HCT116 (cell line): ENCODE measurements around the gene C1QA. TPM values are rescaled to one million over a fixed set of nuclear protein-coding genes. Genes with fewer than 3 reads are reported as not detected.

ENCODE experiments used
- ATAC-seq: fragments of 200-7000 bp; cut with Tn5 transposase; 2 replicates; pipeline ENCODE4 v1.9.1; 2020; ENCODE audit warnings: mild to moderate bottlenecking, moderate library complexity
- BruUV-seq: library from RNA; stranded (reverse); fragments of 400-500 nt; replicated peaks from 2 replicates; lab custom pipeline; 2021; lab: Mats Ljungman, UMichigan
- CTCF ChIA-PET: fragments of 300-600 bp; sonication (Branson Sonifier 250); formaldehyde crosslinking; loops from one replicate; lab custom pipeline; 2021; ENCODE audit warnings: antibody characterized with exemption; lab: Charles Lee
- POLR2A ChIA-PET: fragments of 300-600, 350-600 bp; sonication (Branson Sonifier 250); formaldehyde crosslinking; loops from one replicate; lab custom pipeline; 2021; ENCODE audit warnings: antibody characterized with exemption; lab: Charles Lee
- RAD21 ChIA-PET, 2 experiments: fragments of 300-600 bp; sonication (Branson Sonifier 250); formaldehyde crosslinking; loops; one replicate each; lab custom pipeline; 2023; ENCODE audit warnings: low total read pairs in 2 of 2; ENCODE audit not compliant: uncharacterized antibody in 2 of 2, unreplicated experiment in 2 of 2, low non-redundant PET in 1 of 2; lab: Charles Lee
- DNase-seq: peaks from one replicate; pipeline ENCODE4 v3.0.0-alpha.2; 2010; ENCODE audit warnings: low read depth, low spot score
- H2AFZ ChIP-seq: fragments of 200-600 bp; shearing (Covaris generic), sonication (generic); 2 replicates; pipeline ENCODE4 v1.6.1; 2017; ENCODE audit warnings: low read depth, mixed run types, mixed read lengths, antibody characterized with exemption, low read length; ENCODE audit not compliant: poor library complexity, severe bottlenecking
- H3K27ac ChIP-seq: 2 replicates; pipeline ENCODE4 v1.5.1; 2012; ENCODE audit warnings: low read depth, low read length
- H3K27me3 ChIP-seq: fragments of 200-600 bp; sonication (generic); 2 replicates; pipeline ENCODE4 v1.6.1; 2016; ENCODE audit warnings: mixed run types, low read length, mixed read lengths; ENCODE audit not compliant: insufficient read depth
- H3K36me3 ChIP-seq, 2 experiments: fragments of 200-500 bp in 1 of 2; fragments of 200-600 bp in 1 of 2; sonication (Bioruptor generic) in 1 of 2; sonication (generic) in 1 of 2; 2 replicates each; pipeline versions ENCODE4 v1.5.1 to v1.6.1; 2014 to 2016; ENCODE audit warnings: low read length in 2 of 2, inconsistent platforms in 1 of 2, mixed read lengths in 1 of 2, mixed run types in 1 of 2; ENCODE audit not compliant: insufficient read depth in 2 of 2, control insufficient read depth in 1 of 2
- H3K4me1 ChIP-seq, 2 experiments: fragments of 200-600 bp in 1 of 2; sonication (generic) in 1 of 2; 2 replicates each; pipeline versions ENCODE4 v1.5.1 to v1.6.1; 2012 to 2017; ENCODE audit warnings: low read length in 2 of 2, inconsistent platforms in 1 of 2, mild to moderate bottlenecking in 1 of 2, mixed read lengths in 1 of 2, mixed run types in 1 of 2, moderate library complexity in 1 of 2; ENCODE audit not compliant: insufficient read depth in 2 of 2, control insufficient read depth in 1 of 2
- H3K4me2 ChIP-seq: fragments of 200-600 bp; sonication (generic); 2 replicates; pipeline ENCODE4 v1.6.1; 2017; ENCODE audit warnings: mixed run types, low read length, mixed read lengths
- H3K4me3 ChIP-seq, 2 experiments: fragments of 200-600 bp in 1 of 2; sonication (generic) in 1 of 2; replicated peaks in 1 of 2; 2 replicates each; pipeline ENCODE4 v1.5.1; 2011 to 2016; ENCODE audit warnings: low read length in 2 of 2, control low read depth in 1 of 2, low read depth in 1 of 2, mild to moderate bottlenecking in 1 of 2, mixed read lengths in 1 of 2, mixed run types in 1 of 2
- H3K79me2 ChIP-seq: fragments of 200-600 bp; sonication (generic); 2 replicates; pipeline ENCODE4 v1.6.1; 2017; ENCODE audit warnings: mild to moderate bottlenecking, mixed run types, low read length, moderate library complexity, mixed read lengths; ENCODE audit not compliant: insufficient read depth
- H3K9ac ChIP-seq: fragments of 200-600 bp; sonication (generic); 2 replicates; pipeline ENCODE4 v1.6.1; 2016; ENCODE audit warnings: low read length, mixed read lengths
- H3K9me2 ChIP-seq: fragments of 200-600 bp; sonication (generic), shearing (Covaris generic); 2 replicates; pipeline ENCODE4 v1.6.1; 2017; ENCODE audit warnings: mixed run types, mild to moderate bottlenecking, moderate library complexity; ENCODE audit not compliant: insufficient read depth
- H3K9me3 ChIP-seq, 2 experiments: fragments of 200-500 bp in 1 of 2; fragments of 200-600 bp in 1 of 2; sonication (Bioruptor generic) in 1 of 2; sonication (generic) in 1 of 2; 2 replicates each; pipeline ENCODE4 v1.6.1; 2014 to 2017; ENCODE audit warnings: low read length in 2 of 2, mixed read lengths in 2 of 2, inconsistent platforms in 1 of 2, low read depth in 1 of 2, mild to moderate bottlenecking in 1 of 2, mixed run types in 1 of 2, moderate library complexity in 1 of 2; ENCODE audit not compliant: control insufficient read depth in 1 of 2, insufficient read depth in 1 of 2
- H4K20me1 ChIP-seq: fragments of 200-600 bp; sonication (generic), shearing (Covaris generic); 2 replicates; pipeline ENCODE4 v1.6.1; 2017; ENCODE audit warnings: mixed run types, mild to moderate bottlenecking, moderate library complexity; ENCODE audit not compliant: insufficient read depth
- ATF3 ChIP-seq: IDR thresholded peaks from 2 replicates; pipeline ENCODE4 v1.6.1; 2012
- FOSL1 ChIP-seq: IDR thresholded peaks from 2 replicates; pipeline ENCODE4 v1.6.1; 2012; ENCODE audit warnings: low read depth
- REST ChIP-seq: IDR thresholded peaks from 2 replicates; pipeline ENCODE4 v1.6.1; 2012; ENCODE audit warnings: low read depth
- intact Hi-C: fragments of 100-400 bp; cut with micrococcal nuclease; formaldehyde crosslinking; loops from 2 replicates; pipeline ENCODE4 v1.10.0; 2022
- total RNA-seq: library from RNA; stranded (reverse); gene quantifications from one replicate; pipeline ENCODE4 v1.2.1, GENCODE V29; 2021; ENCODE audit not compliant: unreplicated experiment

Gene C1QA
- total RNA-seq, 1 experiment from 2014 or later, result 0.91 TPM

- Histone ChIP-seq H2AFZ (no peak overlapping the region), H3K27me3 (peaks cover 80% of the 10 kb centered on the region), H3K9ac (no peak overlapping the region), H3K36me3 (no peaks in the 10 kb centered on the region), H3K9me3 (no peaks in the 10 kb centered on the region), H3K27ac (no peak overlapping the region), H3K4me2 (no peak overlapping the region), H3K4me1 (no peaks in the 10 kb centered on the region), H3K79me2 (no peaks in the 10 kb centered on the region), H4K20me1 (no peaks in the 10 kb centered on the region), H3K4me3 (no peak overlapping the region), H3K9me2 (no peaks in the 10 kb centered on the region)
- no peak for DNase-seq
- BruUV-seq, result no TSS peak
- peak; percentile 94 for TF ChIP-seq REST
- TF ChIP-seq FOSL1, result no peak
- no peak for TF ChIP-seq ATF3
- intact Hi-C loops, result no loop called here
- ChIA-PET POLR2A (no interaction called here), RAD21 (no interaction called here), CTCF (no interaction called here)
- ATAC-seq, result peak; percentile 67
Measured at GRCh38 chr1:22611530-22611947, 24.9 kb upstream of the C1QA start.
